ENCODE data around the gene RARG. TPM values are rescaled to one million over a fixed set of nuclear protein-coding genes. Genes with fewer than 3 reads are reported as not detected.

RARG gene
- total and polyA plus RNA-seq, 2 donors (not counting 3 experiments of a cell fraction or from before 2014, with no cell fraction given): 9.9 to 19.5 TPM

DNA sequence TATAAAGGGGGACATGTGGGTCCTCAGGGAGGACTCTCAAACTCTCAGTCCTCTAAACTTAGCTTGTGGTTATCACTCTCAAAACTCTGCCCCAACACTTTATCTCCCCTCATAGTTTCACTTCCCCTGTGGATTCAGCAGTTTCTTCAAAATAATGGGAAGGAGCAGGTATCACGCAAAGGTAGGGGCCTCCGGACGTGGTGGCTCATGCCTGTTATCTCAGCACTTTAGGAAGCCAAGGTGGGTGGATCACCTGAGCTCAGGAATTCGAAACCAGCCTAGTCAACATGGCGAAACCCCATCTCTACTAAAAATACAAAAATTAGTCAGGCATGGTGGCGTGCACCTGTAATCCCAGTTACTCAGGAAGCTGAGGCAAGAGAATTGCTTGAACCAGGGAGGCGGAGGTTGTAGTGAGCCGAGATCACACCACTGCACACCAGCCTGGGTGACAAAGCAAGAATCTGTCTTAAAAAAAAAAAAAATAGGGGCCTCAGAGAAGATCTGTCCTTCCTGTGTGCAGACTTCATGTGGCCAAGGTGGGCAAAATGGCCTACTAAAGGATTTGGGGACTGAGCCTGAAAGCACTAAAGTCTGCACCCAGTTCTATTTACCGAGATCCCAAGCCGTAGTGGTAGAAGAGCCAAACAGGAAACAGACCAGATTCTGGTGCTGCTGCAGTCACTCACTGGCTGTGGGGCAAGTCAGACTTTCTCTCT lies 31.4 kb downstream of the RARG start:
- Histone ChIP-seq H3K4me1 (ENCODE audit: control insufficient read depth, extremely low read depth, insufficient read depth, low read length) (peaks cover 6% of the 10 kb centered on the region), H3K9me3 (replicated peaks; ENCODE audit: control insufficient read depth, insufficient read depth, low read length) (no peaks in the 10 kb centered on the region), H3K4me3 (replicated peaks in 1 of 3; ENCODE audit: insufficient read depth in 1 of 3, low read depth in 1 of 3, low read length in 3 of 3) (no peak overlapping the region), H3K27me3 (ENCODE audit: control insufficient read depth in 2 of 2, insufficient read depth in 2 of 2, low read length in 2 of 2) (peaks cover 0 to 2% of the 10 kb centered on the region in 2 experiments), H3K36me3 (ENCODE audit: control insufficient read depth in 2 of 2, extremely low read depth in 1 of 2, insufficient read depth in 2 of 2, low read length in 2 of 2) (no peaks in the 10 kb centered on the region), H3K4me2 (ENCODE audit: insufficient read depth, low read length) (no peak overlapping the region), H3K79me2 (ENCODE audit: control insufficient read depth, insufficient read depth, low read length) (no peaks in the 10 kb centered on the region), H3K27ac (ENCODE audit: insufficient read depth, low read depth, low read length) (no peak overlapping the region), H4K20me1 (replicated peaks; ENCODE audit: control insufficient read depth, extremely low read depth, insufficient read depth, low read length) (no peaks in the 10 kb centered on the region), H3K9me1 (replicated peaks; ENCODE audit: control insufficient read depth, extremely low read depth, insufficient read depth, low read length) (no peaks in the 10 kb centered on the region), H2AFZ (ENCODE audit: low read depth, low read length) (no peak overlapping the region), H3K9ac (replicated peaks; ENCODE audit: extremely low read depth, insufficient read depth, low read length) (no peak overlapping the region)
- ChIA-PET CTCF (interaction anchor here (1.0 to 6.7 kb wide), 5 partner anchors 10 to 145 kb away, joined by 3 to 249 read pairs (median 5); no protein-coding TSS in a partner anchor), POLR2A (no interaction called here)
- FAIRE-seq (no peak), DNase-seq (ENCODE audit: low read depth, low spot score) (no peak)
- TF ChIP-seq MAX (IDR thresholded peaks at IDR 0.05; ENCODE audit: insufficient read depth, insufficient read length) (no peak), FOS (IDR thresholded peaks at IDR 0.05; ENCODE audit: borderline replicate concordance, insufficient read depth, low read length) (no peak), EZH2 (IDR thresholded peaks at IDR 0.05; ENCODE audit: borderline replicate concordance, low read depth, low read length, severe bottlenecking) (no peak), GATA2 (IDR thresholded peaks at IDR 0.05; ENCODE audit: insufficient read depth, insufficient read length, low read depth, low read length) (no peak)
- dilution Hi-C loops (cut with MboI; ENCODE audit: extremely low pct_ligation_motif_present, low sequenced_read_pairs): no loop called here
- intact Hi-C loops (cut with micrococcal nuclease): no loop called here
- BruUV-seq (replicated peaks): no TSS peak

DNA sequence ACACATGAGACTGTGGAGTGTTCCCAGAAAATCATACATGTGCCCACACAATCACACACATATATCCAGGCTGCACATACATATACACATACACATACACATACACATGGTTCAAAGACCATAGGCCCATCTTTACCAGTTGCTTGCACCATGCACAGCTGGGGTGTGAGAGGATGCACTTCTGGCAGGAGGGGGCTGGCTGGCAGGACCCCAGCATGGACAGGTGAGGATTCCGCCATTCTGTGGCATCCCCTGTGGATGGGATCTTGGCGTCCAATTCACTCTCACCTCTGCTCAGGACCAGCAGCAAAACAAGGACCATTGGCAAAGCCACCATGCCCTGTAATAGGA lies 31.9 kb downstream of the RARG start:
- dilution Hi-C loops (cut with MboI; ENCODE audit: extremely low pct_ligation_motif_present, low sequenced_read_pairs): no loop called here

More for the DNA sequence above, 31.9 kb downstream of the RARG start:
- Histone ChIP-seq H4K20me1 (replicated peaks; ENCODE audit: control insufficient read depth, extremely low read depth, insufficient read depth, low read length) (no peaks in the 10 kb centered on the region), H2AFZ (ENCODE audit: low read depth, low read length) (no peak overlapping the region), H3K36me3 (ENCODE audit: control insufficient read depth in 2 of 2, extremely low read depth in 1 of 2, insufficient read depth in 2 of 2, low read length in 2 of 2) (no peaks in the 10 kb centered on the region), H3K9me1 (replicated peaks; ENCODE audit: control insufficient read depth, extremely low read depth, insufficient read depth, low read length) (no peaks in the 10 kb centered on the region), H3K4me1 (ENCODE audit: control insufficient read depth, extremely low read depth, insufficient read depth, low read length) (peaks cover 6% of the 10 kb centered on the region), H3K4me2 (ENCODE audit: insufficient read depth, low read length) (no peak overlapping the region), H3K27me3 (ENCODE audit: control insufficient read depth in 2 of 2, insufficient read depth in 2 of 2, low read length in 2 of 2) (peaks cover 0 to 2% of the 10 kb centered on the region in 2 experiments), H3K4me3 (replicated peaks in 1 of 3; ENCODE audit: insufficient read depth in 1 of 3, low read depth in 1 of 3, low read length in 3 of 3) (no peak overlapping the region), H3K9me3 (replicated peaks; ENCODE audit: control insufficient read depth, insufficient read depth, low read length) (no peaks in the 10 kb centered on the region), H3K9ac (replicated peaks; ENCODE audit: extremely low read depth, insufficient read depth, low read length) (no peak overlapping the region), H3K79me2 (ENCODE audit: control insufficient read depth, insufficient read depth, low read length) (no peaks in the 10 kb centered on the region), H3K27ac (ENCODE audit: insufficient read depth, low read depth, low read length) (no peak overlapping the region)
- intact Hi-C loops (cut with micrococcal nuclease): no loop called here
- FAIRE-seq (no peak), DNase-seq (ENCODE audit: low read depth, low spot score) (no peak)
- no TSS peak for BruUV-seq (replicated peaks)
- TF ChIP-seq MYC (IDR thresholded peaks at IDR 0.05; ENCODE audit: low read depth, low read length) (no peak), JUN (IDR thresholded peaks at IDR 0.05; ENCODE audit: borderline replicate concordance, insufficient read depth, insufficient read length, low read depth) (no peak), POLR2A (IDR thresholded peaks at IDR 0.05; ENCODE audit: low read depth, low read length) (no peak), GATA2 (IDR thresholded peaks at IDR 0.05; ENCODE audit: insufficient read depth, insufficient read length, low read depth, low read length) (no peak), EZH2 (IDR thresholded peaks at IDR 0.05; ENCODE audit: borderline replicate concordance, low read depth, low read length, severe bottlenecking) (no peak), MAX (IDR thresholded peaks at IDR 0.05; ENCODE audit: insufficient read depth, insufficient read length) (no peak), POLR2AphosphoS5 (IDR thresholded peaks at IDR 0.05; ENCODE audit: insufficient read depth, low read depth, low read length) (no peak), CTCF (IDR thresholded peaks at IDR 0.05; ENCODE audit: extremely low read depth in 1 of 2, insufficient read depth in 1 of 2, low read depth in 1 of 2, low read length in 2 of 2) (no peak), FOS (IDR thresholded peaks at IDR 0.05; ENCODE audit: borderline replicate concordance, insufficient read depth, low read length) (no peak)
- CTCF ChIA-PET: interaction anchor here (1.0 to 6.7 kb wide), 3 partner anchors 10 to 135 kb away, joined by 5 to 249 read pairs (median 170); no protein-coding TSS in a partner anchor
- POLR2A ChIA-PET: no interaction called here
